H1 (cell line): ENCODE results near the gene TWF2. TPM values are rescaled to one million over a fixed set of nuclear protein-coding genes. Genes with fewer than 3 reads are reported as not detected.

Experiments
- ATF2 ChIP-seq: IDR thresholded peaks from 2 replicates; pipeline ENCODE4 v1.6.1; 2012; ENCODE audit warnings: low read length, inconsistent platforms
- TAF7 ChIP-seq: optimal IDR thresholded peaks from 2 replicates; pipeline ENCODE3; 2011; ENCODE audit warnings: low read depth, mild to moderate bottlenecking, inconsistent platforms, low read length, moderate library complexity, borderline replicate concordance
- polyA plus RNA-seq, 7 experiments: library from polyadenylated mRNA; depleted of rRNA in 3 of 7; stranded (reverse) in 5 of 7; unstranded in 2 of 7; fragments of >200 nt in 5 of 7; fragments of 200-250 nt in 2 of 7; gene quantifications; 1 replicate in 5 of 7; 2 replicates in 1 of 7; 4 replicates in 1 of 7; pipeline versions ENCODE4 v1.2.1 to v1.2.3, GENCODE V29; 2011 to 2013; ENCODE audit warnings: missing spikeins in 2 of 7, mixed read lengths in 2 of 7
- total RNA-seq: library from RNA; stranded (reverse); fragmentation: NEBNext Ultra II Directional; extraction: Animal tissue kit (Norgen Biotek cat#: 25700); gene quantifications from 2 replicates; pipeline ENCODE4 v1.2.1, GENCODE V29; 2021

TWF2 gene
- total and polyA plus RNA-seq, 2 of the 8 experiments (the other 6 are each of a cell fraction or from before 2014, with no cell fraction given), result 65.2 to 90.4 TPM

GRCh38 chr3:52250122-52250521 lies 11.2 kb upstream of the TWF2 start (continued):
- no peak for TF ChIP-seq ATF2
- no peak for TF ChIP-seq TAF7
